ENCODE data around the gene LYSMD1.

Gene LYSMD1

GRCh38 chr1:151142411-151143056 lies 23.2 kb downstream of the LYSMD1 start:
- Histone ChIP-seq H3K9ac (ENCODE audit: low read depth, low read length) (no peak overlapping the region), H3K27ac (ENCODE audit: low read length) (no peak overlapping the region), H3K9me3 (ENCODE audit: insufficient read depth, low read length, severe bottlenecking) (no peaks in the 10 kb centered on the region), H3K4me3 (ENCODE audit: low read depth in 1 of 2, low read length in 2 of 2) (no peak overlapping the region), H3K4me1 (ENCODE audit: insufficient read depth, low read length) (peaks cover 17% of the 10 kb centered on the region), H3K4me2 (ENCODE audit: insufficient read depth, low read length) (no peak overlapping the region), H3K36me3 (ENCODE audit: insufficient read depth, low read length) (no peaks in the 10 kb centered on the region), H2AFZ (ENCODE audit: low read depth, low read length) (no peak overlapping the region), H3K27me3 (ENCODE audit: insufficient read depth, low read length, poor library complexity) (no peaks in the 10 kb centered on the region), H4K20me1 (ENCODE audit: insufficient read depth, low read length) (no peaks in the 10 kb centered on the region), H3K79me2 (ENCODE audit: insufficient read depth, low read length) (no peaks in the 10 kb centered on the region; the same call in 1 of the 2 replicates)
- TF ChIP-seq CTCF (IDR thresholded peaks at IDR 0.05; ENCODE audit: borderline replicate concordance, extremely low read depth, low read length, poor library complexity, severe bottlenecking) (no peak), EZH2 (IDR thresholded peaks at IDR 0.05; ENCODE audit: borderline replicate concordance, low read depth, low read length, severe bottlenecking) (no peak)
- DNase-seq (no peak), ATAC-seq (ENCODE audit: insufficient read depth, low read depth) (no peak)

DNA sequence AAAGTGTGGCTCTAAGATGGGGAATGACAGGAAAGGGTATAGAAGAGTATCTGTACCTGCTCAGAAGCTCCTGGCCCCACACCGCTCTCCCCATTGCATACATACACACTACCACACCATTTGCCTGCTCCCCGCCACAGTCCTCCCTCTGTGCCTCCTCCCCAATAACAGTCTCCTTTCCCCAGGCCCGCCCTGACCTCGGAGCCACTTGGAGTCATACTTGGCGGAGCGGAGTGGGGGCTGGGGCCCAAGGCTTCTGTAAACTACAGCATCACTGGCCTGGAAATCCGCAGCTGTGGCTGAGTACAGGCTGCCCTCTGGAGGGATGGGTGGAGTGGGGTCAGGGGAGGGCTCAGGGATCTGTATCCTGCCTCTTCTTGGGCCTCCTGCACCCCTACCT lies 27.9 kb downstream of the LYSMD1 start:
- H3K4me2 ChIP-seq (ENCODE audit: insufficient read depth, low read length), result no peak overlapping the region
- H4K20me1 ChIP-seq (ENCODE audit: insufficient read depth, low read length), result no peaks in the 10 kb centered on the region
- no peak overlapping the region for H2AFZ ChIP-seq (ENCODE audit: low read depth, low read length)
- H3K9me3 ChIP-seq (ENCODE audit: insufficient read depth, low read length, severe bottlenecking), result no peaks in the 10 kb centered on the region
- no peaks in the 10 kb centered on the region for H3K36me3 ChIP-seq (ENCODE audit: insufficient read depth, low read length)
- no peak for TF ChIP-seq CTCF (IDR thresholded peaks at IDR 0.05; ENCODE audit: borderline replicate concordance, extremely low read depth, low read length, poor library complexity, severe bottlenecking)
- no peak for TF ChIP-seq EZH2 (IDR thresholded peaks at IDR 0.05; ENCODE audit: borderline replicate concordance, low read depth, low read length, severe bottlenecking)
- H3K4me3 ChIP-seq (ENCODE audit: low read depth in 1 of 2, low read length in 2 of 2), result no peak overlapping the region
- H3K27ac ChIP-seq (ENCODE audit: low read length), result no peak overlapping the region
- H3K9ac ChIP-seq (ENCODE audit: low read depth, low read length), result no peak overlapping the region
- DNase-seq (no peak), ATAC-seq (ENCODE audit: insufficient read depth, low read depth) (no peak)
- H3K79me2 ChIP-seq (ENCODE audit: insufficient read depth, low read length), result no peaks in the 10 kb centered on the region
- H3K4me1 ChIP-seq (ENCODE audit: insufficient read depth, low read length), result no peaks in the 10 kb centered on the region
- H3K27me3 ChIP-seq (ENCODE audit: insufficient read depth, low read length, poor library complexity), result no peaks in the 10 kb centered on the region

DNA sequence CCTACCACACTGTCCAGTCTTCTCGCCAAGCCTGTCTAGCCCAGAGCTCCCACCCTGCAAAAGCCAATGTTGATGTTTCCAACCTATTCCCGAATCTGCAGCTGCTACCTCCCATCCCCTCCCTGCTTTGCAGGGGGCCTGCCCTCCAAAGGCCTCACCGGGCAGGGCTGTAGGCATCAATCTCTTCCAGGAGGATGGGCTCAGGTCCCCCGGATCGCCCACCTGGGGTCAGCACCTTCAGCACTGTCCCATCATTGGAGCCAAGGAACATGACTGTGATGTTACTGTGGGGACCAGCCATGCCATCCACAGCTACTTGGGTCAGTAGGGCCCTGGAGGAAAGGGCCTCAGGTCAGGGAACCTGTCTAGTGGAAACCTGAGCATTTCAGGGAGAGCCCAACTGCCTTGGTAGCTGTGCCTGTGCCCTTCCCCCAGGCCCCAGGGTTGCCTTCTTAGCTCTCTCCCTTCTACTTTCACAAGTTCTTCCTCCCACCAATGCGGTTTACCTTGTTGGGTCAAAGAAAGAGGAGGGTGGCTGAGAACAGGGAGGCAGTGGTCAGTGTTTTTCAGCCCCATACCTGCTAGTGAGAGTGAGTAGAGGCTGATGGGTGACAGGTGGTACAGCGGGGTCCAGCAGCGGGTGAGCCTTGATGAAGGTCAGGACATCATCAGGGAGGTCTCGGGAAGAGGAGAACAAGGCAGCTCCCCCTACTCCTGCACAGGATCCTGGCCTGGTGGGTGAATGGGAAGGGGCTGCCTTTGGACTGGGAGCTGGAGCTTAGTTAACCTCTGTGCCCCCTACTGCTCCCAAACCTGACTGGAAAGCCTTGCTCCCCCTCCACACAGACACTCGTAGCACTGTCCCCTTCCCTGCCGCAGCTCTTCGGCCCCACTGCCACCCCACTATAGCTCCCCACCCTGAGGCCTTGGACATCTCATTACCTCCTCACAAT lies 30.0 kb downstream of the LYSMD1 start:
- Histone ChIP-seq H3K4me1 (ENCODE audit: insufficient read depth, low read length) (no peaks in the 10 kb centered on the region), H2AFZ (ENCODE audit: low read depth, low read length) (no peak overlapping the region), H4K20me1 (ENCODE audit: insufficient read depth, low read length) (no peaks in the 10 kb centered on the region), H3K27me3 (ENCODE audit: insufficient read depth, low read length, poor library complexity) (no peaks in the 10 kb centered on the region), H3K79me2 (ENCODE audit: insufficient read depth, low read length) (no peaks in the 10 kb centered on the region), H3K9ac (ENCODE audit: low read depth, low read length) (no peak overlapping the region), H3K36me3 (ENCODE audit: insufficient read depth, low read length) (no peaks in the 10 kb centered on the region), H3K9me3 (ENCODE audit: insufficient read depth, low read length, severe bottlenecking) (no peaks in the 10 kb centered on the region), H3K27ac (ENCODE audit: low read length) (no peak overlapping the region), H3K4me2 (ENCODE audit: insufficient read depth, low read length) (no peak overlapping the region), H3K4me3 (ENCODE audit: low read depth in 1 of 2, low read length in 2 of 2) (no peak overlapping the region)
- no peak for DNase-seq
- ATAC-seq (ENCODE audit: insufficient read depth, low read depth), result no peak
- TF ChIP-seq EZH2 (IDR thresholded peaks at IDR 0.05; ENCODE audit: borderline replicate concordance, low read depth, low read length, severe bottlenecking), result no peak

GRCh38 chr1:151134991-151135390 lies 30.7 kb downstream of the LYSMD1 start:
- Histone ChIP-seq H3K27ac (ENCODE audit: low read length) (no peak overlapping the region), H3K4me3 (ENCODE audit: low read depth in 1 of 2, low read length in 2 of 2) (no peak overlapping the region), H3K9me3 (ENCODE audit: insufficient read depth, low read length, severe bottlenecking) (no peaks in the 10 kb centered on the region), H4K20me1 (ENCODE audit: insufficient read depth, low read length) (no peaks in the 10 kb centered on the region), H3K27me3 (ENCODE audit: insufficient read depth, low read length, poor library complexity) (no peaks in the 10 kb centered on the region), H3K79me2 (ENCODE audit: insufficient read depth, low read length) (no peaks in the 10 kb centered on the region), H3K4me1 (ENCODE audit: insufficient read depth, low read length) (no peaks in the 10 kb centered on the region), H3K9ac (ENCODE audit: low read depth, low read length) (no peak overlapping the region), H3K4me2 (ENCODE audit: insufficient read depth, low read length) (no peak overlapping the region), H2AFZ (ENCODE audit: low read depth, low read length) (no peak overlapping the region), H3K36me3 (ENCODE audit: insufficient read depth, low read length) (no peaks in the 10 kb centered on the region)
- DNase-seq (no peak), ATAC-seq (ENCODE audit: insufficient read depth, low read depth) (no peak)
- no peak for TF ChIP-seq CTCF (IDR thresholded peaks at IDR 0.05; ENCODE audit: borderline replicate concordance, extremely low read depth, low read length, poor library complexity, severe bottlenecking)
- TF ChIP-seq EZH2 (IDR thresholded peaks at IDR 0.05; ENCODE audit: borderline replicate concordance, low read depth, low read length, severe bottlenecking), result no peak

Measured in DND-41 (cell line).